DMS53 treated with DMSO at 0.1 percent for 48 hours (cell line): ENCODE data around the gene HLA-F.

Source experiments
- DNase-seq: peaks from one replicate; lab custom pipeline; 2025; ENCODE audit not compliant: unreplicated experiment; lab: John Stamatoyannopoulos, UW

HLA-F gene

DNA sequence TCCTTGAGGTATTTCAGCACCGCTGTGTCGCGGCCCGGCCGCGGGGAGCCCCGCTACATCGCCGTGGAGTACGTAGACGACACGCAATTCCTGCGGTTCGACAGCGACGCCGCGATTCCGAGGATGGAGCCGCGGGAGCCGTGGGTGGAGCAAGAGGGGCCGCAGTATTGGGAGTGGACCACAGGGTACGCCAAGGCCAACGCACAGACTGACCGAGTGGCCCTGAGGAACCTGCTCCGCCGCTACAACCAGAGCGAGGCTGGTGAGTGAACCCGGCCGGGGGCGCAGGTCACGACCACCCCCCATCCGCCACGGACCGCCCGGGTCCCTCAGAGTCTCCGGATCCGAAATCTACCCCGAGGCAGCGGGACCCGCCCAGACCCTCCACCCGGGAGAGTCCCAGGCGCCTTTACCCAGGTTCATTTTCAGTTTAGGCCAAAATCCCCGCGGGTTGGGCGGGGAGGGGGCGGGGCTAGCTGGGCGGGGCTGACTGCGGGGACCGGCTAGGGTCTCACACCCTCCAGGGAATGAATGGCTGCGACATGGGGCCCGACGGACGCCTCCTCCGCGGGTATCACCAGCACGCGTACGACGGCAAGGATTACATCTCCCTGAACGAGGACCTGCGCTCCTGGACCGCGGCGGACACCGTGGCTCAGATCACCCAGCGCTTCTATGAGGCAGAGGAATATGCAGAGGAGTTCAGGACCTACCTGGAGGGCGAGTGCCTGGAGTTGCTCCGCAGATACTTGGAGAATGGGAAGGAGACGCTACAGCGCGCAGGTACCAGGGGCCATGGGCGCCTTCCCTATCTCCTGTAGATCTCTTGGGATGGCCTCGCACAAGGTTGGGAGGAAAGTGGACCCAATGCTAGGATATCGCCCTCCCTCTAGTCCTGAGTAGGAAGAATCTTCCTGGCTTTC lies 693 bp downstream of the HLA-F start:
- peak; percentile 18 for DNase-seq

DNA sequence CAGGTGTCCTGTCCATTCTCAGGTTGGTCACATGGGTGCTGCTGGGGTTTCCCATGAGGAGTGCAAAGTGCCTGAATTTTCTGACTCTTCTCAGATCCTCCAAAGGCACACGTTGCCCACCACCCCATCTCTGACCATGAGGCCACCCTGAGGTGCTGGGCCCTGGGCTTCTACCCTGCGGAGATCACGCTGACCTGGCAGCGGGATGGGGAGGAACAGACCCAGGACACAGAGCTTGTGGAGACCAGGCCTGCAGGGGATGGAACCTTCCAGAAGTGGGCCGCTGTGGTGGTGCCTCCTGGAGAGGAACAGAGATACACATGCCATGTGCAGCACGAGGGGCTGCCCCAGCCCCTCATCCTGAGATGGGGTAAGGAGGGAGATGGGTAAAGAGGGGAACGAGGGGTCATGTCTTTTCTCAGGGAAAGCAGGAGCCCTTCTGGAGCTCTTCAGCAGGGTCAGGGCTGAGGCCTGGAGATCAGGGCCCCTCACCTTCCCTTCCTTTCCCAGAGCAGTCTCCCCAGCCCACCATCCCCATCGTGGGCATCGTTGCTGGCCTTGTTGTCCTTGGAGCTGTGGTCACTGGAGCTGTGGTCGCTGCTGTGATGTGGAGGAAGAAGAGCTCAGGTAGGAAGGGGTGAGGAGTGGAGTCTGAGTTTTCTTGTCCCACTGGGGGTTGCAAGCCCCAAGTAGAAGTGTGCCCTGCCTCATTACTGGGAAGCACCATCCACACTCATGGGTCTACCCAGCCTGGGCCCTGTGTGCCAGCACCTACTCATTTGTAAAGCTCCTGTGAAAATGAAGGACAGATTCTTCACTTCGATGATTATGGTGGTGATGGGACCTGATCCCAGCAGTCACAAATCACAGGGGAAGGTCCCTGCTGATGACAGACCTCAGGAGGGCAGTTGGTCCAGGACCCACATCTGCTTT lies 2.0 kb downstream of the HLA-F start:
- no peak for DNase-seq

- no peak for DNase-seq
Measured at GRCh38 chr6:29726001-29726400, 2.8 kb downstream of the HLA-F start.

DNA sequence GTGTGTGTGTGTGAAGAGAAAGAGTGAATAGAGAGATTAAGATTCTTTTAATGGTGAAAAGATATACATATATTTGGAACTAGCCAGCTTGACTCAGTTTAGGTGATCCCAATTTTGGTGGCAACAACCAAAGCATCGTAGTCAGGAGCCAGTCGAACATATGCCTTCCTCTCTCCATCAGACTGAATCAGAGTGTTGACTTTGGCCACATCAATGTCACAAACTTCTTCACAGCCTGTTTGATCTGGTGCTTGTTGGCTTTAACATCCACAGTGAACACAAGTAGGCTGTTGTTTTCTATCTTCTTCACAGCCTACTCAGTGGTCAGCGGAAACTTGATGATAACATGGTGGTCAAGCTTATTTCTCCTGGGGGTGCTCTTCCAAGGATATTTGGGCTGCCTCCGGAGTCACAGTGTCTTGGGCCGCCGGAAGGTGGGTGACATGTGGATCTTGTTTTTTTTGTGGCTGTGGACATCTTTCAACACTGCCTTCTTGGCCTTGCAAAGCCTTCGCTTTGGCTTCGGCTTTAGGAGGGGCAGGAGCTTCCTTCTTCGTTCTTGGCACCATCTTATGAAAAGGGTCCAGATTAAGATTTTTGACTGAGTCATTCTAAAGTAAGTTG lies 3.4 kb downstream of the HLA-F start:
- no peak for DNase-seq

DNA sequence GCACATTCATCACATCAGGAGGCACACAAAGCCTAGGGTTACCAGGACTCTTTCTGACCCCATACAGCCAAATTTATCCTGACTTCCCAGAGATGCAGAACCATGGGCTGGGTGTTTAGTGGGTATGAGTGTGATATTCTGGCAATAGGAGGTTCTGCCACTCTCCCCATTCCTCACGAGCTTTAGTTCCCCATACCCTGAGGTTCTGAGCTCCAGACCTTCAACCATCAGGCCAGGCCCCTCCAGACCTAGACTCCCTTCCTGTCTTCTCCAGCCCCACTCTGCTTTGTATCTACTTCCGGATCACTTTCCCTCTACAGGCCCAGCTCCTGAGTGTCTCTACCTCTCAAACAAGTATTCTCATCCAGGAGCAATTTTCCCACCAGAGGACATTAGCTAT lies 4.4 kb downstream of the HLA-F start:
- DNase-seq: no peak

- DNase-seq: no peak
Measured at GRCh38 chr6:29728173-29728874, 5.1 kb downstream of the HLA-F start.

GRCh38 chr6:29728875-29729270 lies 5.6 kb downstream of the HLA-F start:
- no peak for DNase-seq

DNA sequence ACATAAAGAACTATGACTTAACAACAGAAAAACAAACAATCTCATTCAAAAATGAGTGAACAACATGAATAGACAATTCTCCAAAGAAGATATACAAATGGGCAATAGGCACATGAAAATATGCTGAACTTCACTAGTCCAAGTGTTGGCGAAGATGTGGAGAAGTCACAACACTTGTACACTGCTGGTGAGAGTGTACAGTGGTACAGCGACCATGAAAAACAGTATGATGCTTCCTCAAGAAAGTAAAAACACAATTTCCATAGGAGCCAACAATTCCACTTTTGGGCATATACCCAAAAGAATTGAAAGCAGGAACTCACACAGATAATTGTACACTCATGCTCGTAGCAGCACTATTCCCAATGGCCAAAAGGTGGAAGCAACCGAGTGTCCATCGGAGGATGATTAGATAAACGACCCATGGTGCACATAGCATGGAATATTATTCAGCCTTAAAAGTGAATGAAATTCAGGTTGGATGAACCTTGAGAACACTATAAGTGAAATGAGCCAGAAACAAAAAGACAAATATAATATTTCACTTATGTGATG lies 6.6 kb downstream of the HLA-F start:
- DNase-seq: no peak

DNA sequence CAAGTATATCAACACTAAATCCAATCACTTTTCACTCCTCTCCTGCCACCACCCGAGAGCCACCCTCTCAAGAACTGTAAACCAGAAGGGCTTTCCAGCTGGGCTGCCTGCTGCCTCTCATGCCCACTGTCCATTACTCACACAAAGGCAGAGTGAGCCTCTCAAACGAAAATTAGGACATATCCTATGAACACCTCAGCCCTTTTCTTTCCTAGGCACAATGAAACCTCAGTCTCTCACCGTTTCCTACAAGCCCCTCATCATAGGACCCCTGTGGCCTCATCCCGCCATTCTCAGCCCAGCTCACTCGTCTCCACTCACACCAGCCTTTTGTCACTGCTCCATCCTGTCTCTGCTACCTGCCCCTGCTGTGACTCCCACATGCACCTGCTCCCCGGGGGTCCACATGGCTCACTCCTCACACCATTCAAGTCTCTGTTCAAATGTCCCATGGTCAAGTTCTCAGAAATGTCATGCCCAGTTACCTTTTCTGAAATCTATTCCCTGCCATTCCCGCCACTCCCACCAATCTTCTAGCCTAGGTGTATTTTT lies 7.4 kb downstream of the HLA-F start:
- DNase-seq: no peak

GRCh38 chr6:29731281-29731680 lies 8.0 kb downstream of the HLA-F start:
- no peak for DNase-seq

DNA sequence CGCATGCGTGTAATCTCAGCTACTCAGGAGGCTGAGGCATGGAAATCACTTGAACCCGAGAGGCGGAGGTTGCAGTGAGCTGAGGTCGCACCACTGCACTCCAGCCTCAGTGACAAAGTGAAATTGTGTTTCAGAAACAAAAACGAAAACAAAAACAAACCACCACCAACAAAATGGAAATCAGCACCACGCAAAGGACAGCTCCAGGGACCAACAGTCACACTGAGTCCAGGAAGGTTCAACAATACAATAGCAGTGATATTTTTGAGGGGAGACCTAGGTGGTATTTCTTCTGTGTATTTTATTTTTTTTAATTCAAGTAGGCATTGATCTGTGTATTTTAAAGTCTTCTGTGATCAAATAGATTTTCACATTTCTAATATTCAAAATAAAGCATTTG lies 9.8 kb downstream of the HLA-F start:
- no peak for DNase-seq

GRCh38 chr6:29734046-29735018 lies 11.1 kb downstream of the HLA-F start:
- DNase-seq: no peak

GRCh38 chr6:29736563-29736962 lies 13.3 kb downstream of the HLA-F start:
- no peak for DNase-seq

DNA sequence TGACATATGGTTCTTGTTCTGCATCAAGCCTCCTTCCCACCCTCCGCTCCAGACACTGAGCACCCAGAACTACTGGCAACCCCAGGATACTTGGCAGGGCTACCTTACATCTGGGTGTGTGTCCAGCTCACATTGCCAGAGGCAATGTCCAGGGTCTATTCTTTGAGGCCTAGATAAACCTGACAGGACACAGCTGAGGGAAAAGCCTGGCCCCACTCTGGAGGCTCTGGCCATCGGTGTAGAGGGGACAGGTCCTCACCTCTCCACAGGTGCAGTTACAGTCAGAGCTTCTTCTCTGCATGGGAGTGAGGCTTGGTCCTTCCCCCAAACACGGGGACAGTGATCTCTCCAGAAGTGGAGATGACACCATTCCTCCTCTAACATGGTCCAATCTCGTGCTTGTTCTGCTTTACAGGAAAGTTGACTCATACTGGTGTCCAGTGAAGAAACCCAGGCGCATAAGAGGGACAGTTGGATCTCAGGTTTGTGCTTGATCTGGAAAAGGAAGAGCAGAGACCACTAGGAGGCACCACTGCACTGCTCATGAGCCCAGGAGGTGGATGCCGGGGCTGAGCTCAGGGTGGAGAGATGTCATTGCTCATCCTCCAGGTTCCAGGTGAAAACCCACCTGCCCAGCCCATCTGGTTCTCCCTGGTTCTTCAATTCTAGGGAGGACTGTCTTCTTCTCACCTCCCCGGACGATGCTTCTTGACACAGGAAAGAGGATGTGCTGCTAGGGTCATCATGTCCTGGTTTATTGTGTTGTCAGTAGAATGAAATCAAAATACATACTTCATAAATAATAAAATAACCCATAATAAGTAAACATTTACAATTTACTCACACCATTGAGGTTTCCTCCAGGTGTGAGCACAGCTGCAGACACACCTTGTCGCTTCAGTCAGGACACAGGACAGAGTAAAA lies 14.7 kb downstream of the HLA-F start:
- DNase-seq: peak; percentile 72

- no peak for DNase-seq
Measured at GRCh38 chr6:29739136-29739881, 16.1 kb downstream of the HLA-F start.

- DNase-seq: peak; percentile 51
Measured at GRCh38 chr6:29739882-29740261, 16.6 kb downstream of the HLA-F start.

GRCh38 chr6:29741592-29741991 lies 18.4 kb downstream of the HLA-F start:
- DNase-seq: no peak
